Embryonic facial prominence (tissue), 1 donor: Measurements from ENCODE around the gene GRPR.

Experiments
- DNase-seq: peaks from one replicate; pipeline ENCODE4 v3.0.0-alpha.2; 2016; ENCODE audit errors: extremely low spot score

The GRPR gene

GRCh38 chrX:16123222-16123786 lies at the start of gene GRPR:
Gene GRPR, plus strand, starts transcription at chrX:16123565. Its CDS starts 389 bp downstream, at chrX:16123954.
- DNase-seq: peak; percentile 60

- DNase-seq: no peak
These were observed 48.3 kb upstream of the GRPR start for GRCh38 chrX:16075087-16075486.

GRCh38 chrX:16076834-16077233 lies 46.5 kb upstream of the GRPR start:
- no peak for DNase-seq

- no peak for DNase-seq
These were observed 45.6 kb upstream of the GRPR start for GRCh38 chrX:16077811-16078210.

GRCh38 chrX:16081357-16081756 lies 42.0 kb upstream of the GRPR start:
- no peak for DNase-seq

GRCh38 chrX:16082470-16083085 lies 40.8 kb upstream of the GRPR start:
- no peak for DNase-seq

GRCh38 chrX:16087076-16087475 lies 36.3 kb upstream of the GRPR start:
- DNase-seq: no peak

- no peak for DNase-seq
These were observed 34.3 kb upstream of the GRPR start for GRCh38 chrX:16089086-16089485.

GRCh38 chrX:16096141-16096540 lies 27.2 kb upstream of the GRPR start:
- DNase-seq: no peak

- DNase-seq: no peak
These were observed 22.7 kb upstream of the GRPR start for GRCh38 chrX:16100673-16101072.

- no peak for DNase-seq
These were observed 21.8 kb upstream of the GRPR start for GRCh38 chrX:16101581-16101980.

GRCh38 chrX:16103625-16104024 lies 19.7 kb upstream of the GRPR start:
- DNase-seq: no peak

GRCh38 chrX:16112428-16112827 lies 10.9 kb upstream of the GRPR start:
- DNase-seq: no peak

GRCh38 chrX:16113978-16114565 lies 9.3 kb upstream of the GRPR start:
- DNase-seq: no peak

GRCh38 chrX:16114611-16115010 lies 8.8 kb upstream of the GRPR start:
- DNase-seq: no peak

GRCh38 chrX:16119353-16120220 lies 3.8 kb upstream of the GRPR start:
- DNase-seq: no peak

- no peak for DNase-seq
These were observed 2.9 kb upstream of the GRPR start for GRCh38 chrX:16120431-16120830.

- DNase-seq: no peak
These were observed 836 bp downstream of the GRPR start for GRCh38 chrX:16124201-16124600.

- DNase-seq: no peak
These were observed 2.3 kb downstream of the GRPR start for GRCh38 chrX:16125520-16126149.

GRCh38 chrX:16130707-16131106 lies 7.3 kb downstream of the GRPR start:
- no peak for DNase-seq

- DNase-seq: no peak
These were observed 11.6 kb downstream of the GRPR start for GRCh38 chrX:16134936-16135335.

- DNase-seq: no peak
These were observed 12.7 kb downstream of the GRPR start for GRCh38 chrX:16136080-16136479.
